ENCODE data around the gene R3HDML. TPM values are rescaled to one million over a fixed set of nuclear protein-coding genes. Genes with fewer than 3 reads are reported as not detected.
"Not testable (repeated sequence)": the region's sequence is repeated elsewhere in the genome, so short reads cannot be mapped to it uniquely, and the experiment has no call there.

R3HDML gene
- total RNA-seq, 2 donors from 2014 or later: not detected

DNA sequence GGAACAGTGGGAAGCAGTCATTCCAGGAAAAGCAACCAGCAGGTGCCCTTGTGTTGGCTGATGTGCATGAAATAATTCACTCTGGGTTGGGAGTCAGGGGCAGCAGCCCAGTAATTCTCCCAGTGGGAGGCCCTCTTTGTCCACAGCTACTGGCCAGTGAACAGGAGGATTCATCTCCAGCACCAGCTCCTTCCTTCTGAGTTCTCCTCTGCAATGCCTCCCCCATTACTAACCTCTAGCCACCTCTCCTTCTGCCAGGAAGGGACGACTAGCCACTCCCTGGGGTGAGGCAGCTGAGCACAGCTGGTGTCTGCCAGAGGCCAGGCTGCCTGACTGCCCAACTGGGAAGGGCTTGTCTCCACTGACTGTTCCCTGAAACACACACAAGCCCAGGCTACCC lies 12.5 kb upstream of the R3HDML start:
- intact Hi-C loops (cut with DNase I): no loop called here
- no peak for DNase-seq (ENCODE audit: low spot score)

DNA sequence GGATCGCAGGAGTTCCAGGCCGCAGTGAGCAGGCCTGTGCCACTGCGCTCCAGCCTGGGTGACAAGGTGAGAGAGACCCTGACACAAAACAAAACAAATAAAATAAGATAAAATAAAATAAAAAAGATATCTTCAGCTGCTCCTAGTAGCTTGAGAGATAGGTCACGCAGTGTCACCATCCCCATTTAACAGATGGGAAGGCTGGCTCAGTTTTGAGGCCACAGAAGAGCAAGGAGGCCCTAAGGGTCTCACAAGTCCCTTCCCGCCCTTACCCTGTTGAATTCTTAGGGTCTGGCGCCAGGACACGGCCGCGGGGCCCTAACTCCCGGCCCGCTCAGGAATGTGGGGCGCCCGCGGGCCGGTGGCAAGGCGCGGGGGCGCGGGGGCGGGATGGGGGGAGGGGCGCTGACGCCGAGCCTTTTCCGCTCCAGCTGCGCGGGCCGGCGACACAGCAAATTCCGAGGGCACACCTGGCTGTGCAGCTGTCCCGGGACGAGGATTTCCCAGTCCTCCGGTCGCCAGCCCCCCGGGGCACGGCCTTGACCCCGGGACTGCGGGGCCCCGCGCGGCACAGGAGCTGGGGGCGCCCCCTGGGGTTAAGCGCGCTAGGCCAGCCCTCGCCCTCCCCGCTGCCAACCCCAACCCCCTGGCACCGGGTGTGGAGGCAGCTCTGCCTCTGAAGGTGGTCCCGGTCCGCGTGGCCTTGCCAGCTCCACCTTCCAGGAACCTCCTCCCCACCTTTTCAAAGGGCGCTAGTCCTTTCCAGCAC lies 10.3 kb upstream of the R3HDML start:
- intact Hi-C loops (cut with DNase I): no loop called here

DNA sequence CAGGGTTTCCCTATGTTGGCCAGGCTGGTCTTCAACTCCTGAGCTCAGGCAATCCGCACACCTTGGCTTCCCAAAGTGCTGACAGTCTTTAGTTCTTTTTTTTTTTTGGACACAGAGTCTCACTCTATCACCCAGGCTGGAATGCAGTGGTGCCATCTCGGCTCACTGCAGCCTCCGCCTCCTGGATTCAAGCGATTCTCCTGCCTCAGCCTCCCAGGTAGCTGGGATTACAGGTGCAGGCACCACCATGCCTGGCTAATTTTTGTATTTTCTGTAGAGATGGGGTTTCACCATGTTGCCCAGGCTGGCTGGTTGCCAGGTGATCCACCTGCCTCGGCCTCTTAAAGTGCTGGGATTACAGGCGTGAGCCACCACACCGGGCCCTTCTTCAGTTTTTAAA lies 9.1 kb upstream of the R3HDML start:
- intact Hi-C loops (cut with DNase I): not testable (repeated sequence)
- peak; percentile 43 for DNase-seq (ENCODE audit: low spot score)

More for the DNA sequence above, 10.3 kb upstream of the R3HDML start:
- no peak for DNase-seq (ENCODE audit: low spot score)

DNA sequence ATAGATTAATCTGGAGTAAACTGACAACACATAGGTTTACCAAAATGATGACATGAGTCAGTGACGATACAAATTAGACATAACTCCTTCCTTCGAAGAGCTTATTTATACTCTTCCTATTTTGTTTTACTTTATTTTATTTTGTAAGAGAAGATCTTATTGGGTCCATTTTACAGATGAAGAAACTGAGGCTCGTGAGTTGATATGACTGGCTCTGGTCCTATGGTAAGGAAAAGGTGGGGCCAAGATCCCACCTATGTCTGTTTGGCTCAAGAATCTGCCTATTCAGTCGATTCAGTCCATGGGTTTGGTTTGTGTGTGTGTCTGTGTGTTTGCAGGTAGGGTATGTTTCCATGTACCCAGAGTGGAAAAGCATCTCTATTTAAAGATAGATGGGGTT lies 8.4 kb upstream of the R3HDML start:
- intact Hi-C loops (cut with DNase I): no loop called here
- no peak for DNase-seq (ENCODE audit: low spot score)

DNA sequence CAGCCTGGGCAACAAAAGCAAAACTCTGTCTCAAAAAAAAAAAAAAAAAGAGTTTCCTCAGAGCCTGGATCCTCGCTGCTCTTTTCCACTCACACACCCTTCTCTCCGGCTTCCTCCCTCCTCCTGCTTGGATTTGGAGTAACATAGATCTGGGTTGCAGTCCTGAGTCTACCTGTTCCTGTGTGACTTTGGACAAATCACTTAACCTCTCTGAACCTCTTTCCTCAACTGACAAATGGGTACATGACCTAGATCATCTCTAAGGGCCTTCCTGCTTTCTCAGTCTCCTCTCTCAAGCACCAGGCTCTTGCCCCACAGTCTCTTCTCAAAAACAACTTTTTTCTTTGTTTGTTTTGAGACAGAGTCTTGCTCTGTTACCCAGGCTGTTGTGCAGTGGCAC lies 5.6 kb upstream of the R3HDML start:
- DNase-seq (ENCODE audit: low spot score): no peak
- intact Hi-C loops (cut with DNase I): no loop called here

DNA sequence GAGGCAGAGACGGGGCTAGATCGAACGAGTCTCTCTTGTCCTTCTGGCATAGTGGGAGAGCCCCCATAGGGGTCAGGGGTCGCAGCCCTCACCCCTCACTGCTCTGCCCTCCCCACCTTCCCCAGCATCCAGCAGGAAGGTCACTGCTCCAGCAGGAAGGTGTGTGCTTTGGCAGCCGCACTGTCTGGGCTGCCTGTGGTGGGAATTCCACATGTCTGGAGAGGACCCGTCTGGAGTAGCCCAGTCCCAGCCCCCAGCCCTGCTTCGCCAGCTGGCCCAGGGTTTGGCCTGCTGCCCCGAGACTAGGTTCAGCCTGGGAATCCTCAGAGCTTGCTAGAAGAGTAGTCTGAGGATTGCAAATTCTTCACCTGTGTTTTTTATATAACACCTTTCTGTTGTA lies 2.5 kb upstream of the R3HDML start:
- DNase-seq (ENCODE audit: low spot score): no peak

DNA sequence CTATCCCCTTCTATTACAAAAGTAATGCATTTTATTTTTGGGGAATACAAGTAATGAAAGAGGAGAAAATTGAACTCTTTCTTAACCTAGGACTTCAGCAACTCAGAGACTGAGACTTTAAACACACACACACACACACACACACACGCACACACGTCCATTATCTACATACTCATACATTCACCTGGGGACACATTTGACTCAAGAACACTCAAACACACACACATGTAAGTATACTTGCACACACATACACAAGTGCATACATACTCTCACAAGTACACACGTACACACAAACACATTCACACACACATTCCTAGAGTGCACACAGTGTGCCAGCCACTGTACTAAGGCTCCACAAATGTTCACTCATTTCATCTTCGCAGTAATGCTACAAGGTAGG lies 2.1 kb upstream of the R3HDML start:
- intact Hi-C loops (cut with DNase I): no loop called here
- DNase-seq (ENCODE audit: low spot score): no peak

More for the DNA sequence above, 2.5 kb upstream of the R3HDML start:
- intact Hi-C loops (cut with DNase I): no loop called here

DNA sequence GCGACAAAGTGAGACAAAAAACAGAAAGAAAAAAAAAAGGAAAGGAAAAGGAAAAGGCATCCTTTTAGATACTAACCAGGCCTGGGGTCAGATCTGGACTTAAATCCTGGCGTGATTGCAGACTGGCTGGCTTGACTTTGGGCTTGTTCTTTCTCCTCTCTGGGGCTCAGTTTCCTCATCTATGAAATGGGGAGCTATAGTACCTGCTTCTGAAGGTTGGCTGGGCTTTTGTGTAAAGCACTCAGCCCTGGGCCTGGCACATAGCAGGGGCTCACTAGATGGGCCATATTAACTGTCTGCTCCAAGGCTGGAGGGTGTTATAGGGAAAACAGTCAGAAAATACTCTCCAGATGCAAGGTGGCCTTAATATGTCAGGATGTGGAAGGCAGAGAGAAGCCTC lies 1.2 kb upstream of the R3HDML start:
- DNase-seq (ENCODE audit: low spot score): no peak
- intact Hi-C loops (cut with DNase I): no loop called here

DNA sequence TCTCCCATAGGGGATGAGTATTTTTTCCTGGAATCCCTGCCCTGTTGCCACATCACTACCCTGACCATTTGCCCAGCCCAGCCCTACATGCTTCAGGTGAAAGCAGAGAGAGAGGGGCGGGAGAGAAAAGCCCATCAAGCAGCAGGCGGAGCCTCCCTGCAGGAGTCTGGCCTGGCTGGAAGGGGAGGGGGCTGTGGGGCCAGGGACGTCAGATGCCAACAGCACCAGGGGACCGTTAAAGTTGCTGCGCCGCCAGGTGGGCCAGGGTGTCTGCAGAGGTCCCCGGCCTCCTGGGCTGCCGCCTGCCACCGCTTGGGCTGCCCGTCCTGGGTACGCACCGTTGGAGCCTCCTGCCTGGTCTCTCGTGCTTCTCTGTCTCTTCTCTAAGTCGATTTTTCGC lies 757 bp upstream of the R3HDML start:
- intact Hi-C loops (cut with DNase I): no loop called here
- no peak for DNase-seq (ENCODE audit: low spot score)

DNA sequence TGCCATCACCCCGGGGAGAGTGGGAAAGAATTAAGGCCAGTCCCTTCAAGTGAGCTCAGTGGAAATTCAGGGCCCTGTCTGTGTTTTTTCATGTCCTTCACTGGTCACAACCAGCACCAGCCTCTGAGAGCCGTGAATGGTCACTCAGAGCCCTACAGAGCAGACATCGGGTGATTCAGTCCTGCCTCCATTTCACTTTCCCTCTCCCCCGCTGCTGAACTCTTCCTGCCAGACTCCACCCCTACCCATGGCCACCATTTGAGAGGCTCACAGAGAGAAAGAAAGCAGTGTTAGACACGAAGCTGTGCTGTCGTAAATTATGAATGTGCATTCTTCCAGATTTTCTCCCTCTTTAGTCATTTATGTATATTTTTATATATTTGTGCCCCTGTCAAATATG lies 5.4 kb downstream of the R3HDML start:
- DNase-seq (ENCODE audit: low spot score): no peak
- intact Hi-C loops (cut with DNase I): no loop called here

DNA sequence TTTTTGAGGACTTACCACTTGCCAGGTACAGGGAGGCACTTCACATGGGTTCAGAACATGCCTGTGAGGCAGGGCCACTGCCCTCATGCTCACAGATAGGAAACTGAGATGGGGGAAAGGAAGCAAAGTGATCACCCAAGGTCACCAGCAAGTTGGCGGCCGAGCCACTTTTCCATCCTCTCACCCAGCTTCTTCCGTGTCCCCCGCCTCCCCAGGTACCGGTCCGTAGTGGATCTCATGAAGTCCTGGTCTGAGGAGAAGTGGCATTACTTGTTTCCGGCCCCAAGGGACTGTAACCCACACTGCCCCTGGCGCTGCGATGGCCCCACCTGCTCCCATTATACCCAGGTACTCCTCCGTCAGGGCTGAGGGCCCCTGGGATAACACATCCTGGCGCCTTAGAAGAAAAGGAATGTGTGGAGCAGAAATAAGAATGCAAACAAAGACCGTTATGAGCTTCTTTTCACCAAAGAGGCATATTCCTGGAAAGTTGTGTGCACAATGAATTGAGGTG lies 6.4 kb downstream of the R3HDML start:
- no peak for DNase-seq (ENCODE audit: low spot score)
- intact Hi-C loops (cut with DNase I): no loop called here

DNA sequence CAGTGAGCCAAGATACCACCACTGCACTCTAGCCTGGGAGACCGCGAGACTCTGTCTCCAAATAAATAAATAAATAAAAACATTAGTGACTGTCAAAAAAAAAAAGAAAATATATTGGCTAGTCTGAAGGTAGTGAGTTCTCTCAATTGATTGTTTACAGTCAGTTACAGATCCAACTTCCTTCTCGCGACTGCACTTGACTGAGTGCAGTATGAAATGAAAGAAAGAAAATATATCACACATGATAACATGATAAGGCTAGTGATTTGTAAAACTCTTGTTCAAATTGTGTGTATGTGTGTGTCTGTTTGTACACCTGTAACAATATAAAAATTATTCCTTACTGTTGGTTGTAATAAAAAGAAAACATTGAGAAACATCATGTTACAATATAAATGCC lies 7.9 kb downstream of the R3HDML start:
- intact Hi-C loops (cut with DNase I): no loop called here
- no peak for DNase-seq (ENCODE audit: low spot score)

DNA sequence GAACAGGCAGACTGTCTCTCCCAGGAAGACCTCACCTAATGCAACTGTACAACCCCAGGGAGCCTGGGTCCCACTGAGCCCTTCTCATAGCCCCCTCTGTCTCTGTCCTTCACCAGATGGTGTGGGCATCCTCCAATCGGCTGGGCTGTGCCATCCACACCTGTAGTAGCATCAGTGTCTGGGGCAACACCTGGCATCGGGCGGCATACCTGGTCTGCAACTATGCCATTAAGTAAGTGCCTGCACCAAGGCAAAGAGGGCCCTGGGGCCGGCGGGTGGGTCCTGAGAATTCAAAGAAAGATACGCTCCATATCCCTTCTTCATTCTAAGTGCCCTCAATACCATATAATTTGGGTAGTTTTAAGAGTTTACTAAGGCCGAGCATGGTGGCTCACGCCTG lies 8.3 kb downstream of the R3HDML start:
- peak; percentile 23 for DNase-seq (ENCODE audit: low spot score)
- intact Hi-C loops (cut with DNase I): no loop called here

DNA sequence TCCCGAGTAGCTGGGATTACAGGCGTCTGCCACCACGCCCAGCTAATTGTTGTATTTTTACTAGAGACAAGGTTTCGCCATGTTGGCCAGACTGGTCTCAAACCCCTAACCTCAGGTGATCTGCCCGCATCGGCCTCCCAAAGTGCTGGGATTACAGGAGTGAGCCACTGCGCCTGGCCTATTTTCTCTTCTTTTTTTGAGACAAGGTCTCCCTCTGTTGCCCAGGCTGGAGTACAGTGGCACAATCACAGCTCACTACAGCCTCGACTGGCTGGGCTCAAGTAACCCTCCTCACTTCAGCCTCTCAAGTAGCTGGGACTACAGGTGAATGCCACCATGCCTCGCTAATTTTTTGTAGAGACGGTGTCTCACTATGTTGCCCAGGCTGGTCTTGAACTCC lies 9.1 kb downstream of the R3HDML start:
- peak; percentile 52 for DNase-seq (ENCODE audit: low spot score)

DNA sequence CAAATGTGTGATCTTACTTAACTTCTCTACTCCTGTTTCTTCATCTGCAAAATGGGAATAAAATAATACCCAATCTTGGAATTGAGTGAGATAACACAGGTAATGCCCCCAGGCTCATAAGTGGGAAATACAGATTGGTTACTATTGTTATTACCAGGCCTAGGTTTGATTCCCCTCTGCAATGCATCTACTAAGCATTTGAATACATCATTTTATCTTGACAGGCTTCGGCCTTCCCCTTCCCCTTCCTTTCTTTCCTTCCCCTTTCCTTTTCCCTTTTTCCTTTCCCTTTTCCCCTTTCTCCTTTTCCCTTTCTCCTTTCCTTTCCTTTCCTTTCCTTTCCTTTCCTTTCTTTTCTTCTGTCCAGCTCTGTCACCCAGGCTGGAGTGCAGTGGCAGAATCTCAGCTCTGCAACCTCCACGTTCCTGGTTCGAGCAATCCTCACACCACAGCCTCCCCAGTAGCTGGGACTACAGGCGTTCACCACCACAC lies 11.4 kb downstream of the R3HDML start:
- intact Hi-C loops (cut with DNase I): no loop called here
- peak; percentile 13 for DNase-seq (ENCODE audit: low spot score)

More for the DNA sequence above, 9.1 kb downstream of the R3HDML start:
- intact Hi-C loops (cut with DNase I): not testable (repeated sequence)

DNA sequence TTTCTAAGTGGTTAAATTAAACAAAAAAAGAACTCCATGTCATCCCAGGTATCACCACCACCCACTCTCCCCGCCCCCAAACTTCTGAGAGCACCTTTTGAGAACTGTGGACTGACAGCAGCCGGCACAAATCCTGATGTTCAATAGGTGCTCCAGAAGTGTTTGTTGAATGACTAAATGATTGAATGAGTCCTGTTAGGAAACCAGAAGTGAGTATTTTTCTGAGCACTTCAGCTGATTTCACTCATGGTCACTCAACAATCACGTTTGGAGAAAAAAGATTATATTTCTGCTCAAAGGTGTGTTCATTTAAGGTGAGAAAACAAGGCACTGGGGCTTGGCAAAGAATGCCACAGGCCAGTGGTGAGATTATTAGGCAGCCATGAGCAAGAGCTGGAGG lies 12.5 kb downstream of the R3HDML start:
- DNase-seq (ENCODE audit: low spot score): peak; percentile 48
- intact Hi-C loops (cut with DNase I): no loop called here

DNA sequence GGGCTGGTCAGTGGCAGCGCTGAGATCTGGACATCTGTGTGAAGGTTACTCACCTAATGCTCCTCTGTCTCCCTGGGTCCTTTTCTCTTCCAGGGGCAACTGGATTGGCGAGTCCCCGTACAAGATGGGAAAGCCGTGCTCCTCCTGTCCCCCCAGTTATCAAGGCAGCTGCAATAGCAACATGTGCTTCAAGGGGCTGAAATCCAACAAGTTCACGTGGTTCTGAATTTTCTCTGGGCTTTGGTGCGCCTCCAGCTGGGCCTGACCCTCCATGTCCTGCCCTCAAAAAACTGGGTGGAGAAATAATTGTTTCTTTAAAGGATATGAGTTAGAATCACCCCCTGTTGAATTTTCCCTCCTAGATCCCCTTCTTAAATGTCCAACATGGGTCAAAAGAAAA lies 13.7 kb downstream of the R3HDML start:
- peak; percentile 36 for DNase-seq (ENCODE audit: low spot score)
- intact Hi-C loops (cut with DNase I): no loop called here

DNA sequence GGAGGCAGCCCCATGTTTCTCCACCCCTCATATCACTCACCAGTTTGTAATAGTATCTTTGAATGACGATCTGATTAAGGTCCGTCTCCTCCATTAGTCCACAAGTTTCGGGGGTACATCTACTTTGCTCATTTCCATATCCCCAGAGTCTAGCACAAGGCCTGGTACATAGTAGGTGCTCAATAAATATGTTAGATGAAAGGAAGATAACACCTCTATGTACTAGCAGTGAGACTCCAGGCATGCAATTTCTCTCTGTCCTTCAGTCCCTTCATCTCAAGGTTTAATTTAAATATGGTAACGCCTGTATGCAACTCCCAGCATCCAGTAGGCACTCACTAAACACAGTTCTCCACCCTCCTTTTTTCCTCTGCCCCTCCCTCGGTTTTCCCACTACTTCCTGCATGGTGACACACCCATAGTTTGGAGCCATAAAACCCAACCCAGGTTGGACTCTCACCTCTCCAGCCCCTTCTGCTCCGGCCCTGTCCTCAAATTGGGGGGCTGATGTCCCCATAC lies 18.2 kb downstream of the R3HDML start:
- no peak for DNase-seq (ENCODE audit: low spot score)

DNA sequence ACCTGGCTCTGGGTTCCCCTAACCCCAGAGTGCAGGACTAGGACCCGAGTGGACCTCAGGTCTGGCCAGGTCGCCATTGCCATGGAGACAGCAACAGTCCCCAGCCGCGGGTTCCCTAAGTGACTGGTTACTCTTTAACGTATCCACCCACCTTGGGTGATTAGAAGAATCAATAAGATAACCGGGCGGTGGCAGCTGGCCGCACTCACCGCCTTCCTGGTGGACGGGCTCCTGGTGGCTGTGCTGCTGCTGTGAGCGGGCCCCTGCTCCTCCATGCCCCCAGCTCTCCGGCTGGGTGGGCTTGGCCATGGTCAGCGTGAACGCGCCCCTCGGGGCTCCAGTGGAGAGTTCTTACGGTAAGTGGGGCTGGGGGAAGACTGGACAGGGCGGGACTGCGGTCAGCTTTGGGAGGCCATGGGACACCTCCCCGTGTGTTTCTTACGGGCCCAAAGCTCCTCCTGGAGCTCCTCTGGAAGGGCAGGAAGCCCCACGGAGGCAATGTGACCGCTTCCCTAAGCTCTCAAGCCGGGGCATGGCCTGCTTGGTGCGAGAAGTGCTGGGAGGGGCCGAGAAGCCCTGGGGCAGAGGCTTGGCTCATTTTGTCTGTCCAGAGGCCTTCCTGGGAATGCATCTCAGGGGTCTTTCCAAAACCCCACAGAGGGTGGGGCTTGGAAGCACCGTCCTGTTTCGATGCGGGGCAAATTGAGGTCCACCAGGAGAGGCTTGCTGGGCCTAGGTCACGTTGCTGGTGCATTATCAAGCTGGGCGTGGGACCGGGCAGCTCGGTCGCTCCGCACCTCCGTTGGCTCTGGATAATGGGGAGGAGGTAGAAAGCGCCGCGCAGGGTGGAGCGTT lies 18.9 kb downstream of the R3HDML start, which contains the start of gene HNF4A:
HNF4A (plus strand) TSS at position 202 of the 855 bp plus-strand sequence; CDS start at position 308, 106 bp downstream.
- no peak for DNase-seq (ENCODE audit: low spot score)
- intact Hi-C loops (cut with DNase I): no loop called here

More for the DNA sequence above, 18.2 kb downstream of the R3HDML start:
- intact Hi-C loops (cut with DNase I): no loop called here

DNA sequence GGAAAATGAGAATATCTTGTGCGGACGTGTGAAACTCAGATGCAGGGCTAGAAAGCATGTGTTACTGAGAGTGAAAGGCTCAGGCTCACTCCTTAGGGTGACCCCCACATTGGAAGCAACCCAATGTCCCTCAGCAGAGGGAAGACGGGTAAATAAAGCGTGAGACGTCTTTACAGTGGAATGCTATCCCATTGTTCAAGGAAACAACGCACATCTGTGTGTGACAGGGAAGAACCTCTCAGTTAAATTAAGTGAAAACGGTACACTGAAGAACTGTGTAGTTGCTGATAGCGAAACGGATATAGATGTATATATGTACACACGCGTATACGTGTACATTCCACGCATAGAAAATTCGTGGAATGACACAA lies 19.5 kb downstream of the R3HDML start:
- DNase-seq (ENCODE audit: low spot score): no peak
- intact Hi-C loops (cut with DNase I): no loop called here
